Stimulated activated CD8-positive, alpha-beta memory T cell treated with anti-CD3 and anti-CD28 coated beads, Interleukin-12 subunit alpha, Interleukin-12 subunit beta, amount 100 ng/mL, for 24 hours (primary cell): ENCODE measurements around the gene IRX2.

Source experiments
- DNase-seq: peaks from one replicate; pipeline ENCODE4 v3.0.0-alpha.2; 2020; ENCODE audit errors: extremely low read depth

Gene IRX2

GRCh38 chr5:2751592-2752021, at the start of gene IRX2:
Gene IRX2, minus strand, starts transcription at chr5:2751677. Its CDS starts 264 bp downstream, at chr5:2751413.
- no peak for DNase-seq

- DNase-seq: no peak
These were observed 48.6 kb upstream of the IRX2 start for GRCh38 chr5:2800035-2800434.

DNA sequence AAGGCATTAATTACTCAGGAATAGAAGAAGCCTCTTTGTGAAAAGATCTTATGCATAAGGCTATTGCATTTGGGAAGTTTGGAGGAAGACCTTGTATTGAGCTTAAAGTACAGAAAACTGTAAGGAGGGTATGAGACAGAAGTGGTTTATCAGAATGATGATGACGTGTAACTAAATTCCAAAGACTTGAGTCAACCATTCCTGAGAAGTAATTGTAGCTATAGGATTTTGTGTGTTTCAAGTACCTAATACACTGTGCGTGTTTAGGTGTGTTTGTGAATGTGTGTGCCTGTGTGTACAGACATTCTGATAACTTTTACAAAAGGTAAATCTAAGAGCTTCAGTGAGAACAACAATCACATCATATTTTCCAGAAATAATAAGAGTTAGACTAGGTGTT, 46.5 kb upstream of the IRX2 start:
- DNase-seq: no peak

GRCh38 chr5:2797160-2797559, 45.7 kb upstream of the IRX2 start:
- DNase-seq: no peak

DNA sequence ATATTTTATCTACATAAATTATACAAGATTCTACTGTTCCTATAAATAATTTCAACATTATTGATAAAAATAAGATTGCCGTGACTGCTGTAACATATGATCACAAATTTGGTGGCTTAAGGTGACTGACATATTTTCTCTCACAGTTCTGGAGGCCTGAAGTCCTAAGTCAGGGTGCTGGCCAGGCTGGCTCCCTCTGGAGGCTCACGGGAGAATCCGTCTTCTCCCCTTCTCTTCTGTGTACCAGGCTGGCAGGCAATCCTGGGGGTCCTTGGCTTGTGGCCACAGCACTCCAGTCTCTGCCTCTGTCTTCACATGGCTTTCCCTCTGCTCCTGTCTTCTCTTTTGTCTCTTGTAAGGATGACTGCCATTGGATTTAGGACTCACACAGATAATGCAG, 31.7 kb upstream of the IRX2 start:
- DNase-seq: no peak

GRCh38 chr5:2782658-2783057, 31.2 kb upstream of the IRX2 start:
- no peak for DNase-seq

DNA sequence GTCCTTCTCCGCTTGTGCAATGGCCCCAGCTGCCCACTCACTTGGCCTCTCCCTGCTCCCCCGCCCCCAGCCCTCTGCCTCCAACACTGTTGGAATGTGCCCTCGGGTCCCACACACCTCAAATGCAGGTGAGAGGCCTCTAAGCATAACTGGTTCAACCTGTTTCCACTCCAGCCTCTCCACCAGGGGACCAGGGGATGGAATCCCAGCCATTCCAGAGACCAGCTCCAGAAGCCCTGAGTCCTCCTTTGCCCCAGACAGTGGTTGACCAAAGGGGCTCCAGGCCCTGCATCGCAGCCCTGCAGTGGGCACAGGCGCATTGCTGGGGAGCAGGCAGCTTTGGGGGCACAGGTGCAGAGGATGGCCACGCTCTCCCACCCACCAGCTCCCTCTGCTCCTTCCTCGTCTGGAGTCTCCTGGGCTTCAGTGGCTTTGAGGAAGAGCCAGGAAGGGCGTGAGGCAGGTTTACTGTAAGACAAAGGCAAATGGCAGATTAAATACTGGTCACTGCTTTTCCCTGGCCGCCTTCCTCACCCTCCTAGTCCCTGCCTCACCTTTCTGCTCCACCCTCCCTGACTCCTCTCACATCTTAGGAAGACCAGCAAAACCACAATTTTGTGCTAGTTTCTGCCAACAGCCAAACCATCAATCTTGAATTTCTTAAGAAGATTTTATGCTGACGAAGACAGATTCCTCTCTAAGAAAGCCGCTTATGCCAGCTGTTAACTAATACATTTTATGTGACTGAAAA, 29.1 kb upstream of the IRX2 start:
- DNase-seq: no peak

- no peak for DNase-seq
These were observed 28.0 kb upstream of the IRX2 start for GRCh38 chr5:2779459-2779858.

- no peak for DNase-seq
These were observed 25.1 kb upstream of the IRX2 start for GRCh38 chr5:2776337-2777302.

- DNase-seq: no peak
These were observed 21.9 kb upstream of the IRX2 start for GRCh38 chr5:2773327-2773726.

DNA sequence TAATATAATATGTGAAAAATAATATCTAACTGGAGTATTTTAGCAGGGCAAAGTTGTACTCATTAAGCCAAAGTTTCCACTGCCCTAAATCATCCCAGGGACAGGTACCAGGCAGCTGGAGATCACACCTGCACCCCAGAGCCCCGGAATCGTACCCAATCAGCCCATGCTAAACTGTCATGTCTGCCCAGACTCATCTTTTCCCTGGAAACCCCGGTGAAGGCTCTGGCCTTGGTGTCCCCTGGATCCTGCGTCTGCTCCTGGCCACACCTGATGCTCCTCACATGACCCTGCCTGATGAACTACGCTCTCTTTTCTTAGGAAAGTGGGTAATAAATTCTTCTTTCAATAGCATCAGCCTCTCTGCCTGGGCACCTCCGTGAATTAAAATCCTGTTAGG, 15.6 kb upstream of the IRX2 start:
- no peak for DNase-seq

DNA sequence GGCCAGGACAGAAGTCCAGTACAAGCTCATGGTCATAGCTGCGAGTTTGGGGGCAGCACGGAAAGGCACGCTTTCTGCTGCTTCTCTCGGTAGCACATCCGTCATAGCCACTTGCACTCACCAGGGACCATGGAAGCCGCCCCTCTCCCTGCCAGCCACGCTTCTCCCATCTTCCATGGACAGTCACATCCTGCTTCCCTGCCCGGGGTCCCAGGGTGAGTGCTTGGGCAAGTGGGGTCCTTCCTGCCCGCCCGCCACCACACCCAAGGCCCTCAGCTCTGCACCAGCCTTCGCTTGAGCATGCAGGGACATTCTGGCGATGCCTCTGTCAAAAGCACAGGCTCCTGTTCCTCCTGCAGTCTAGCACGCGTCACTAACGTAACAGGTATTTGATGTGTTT, 13.1 kb upstream of the IRX2 start:
- DNase-seq: no peak

DNA sequence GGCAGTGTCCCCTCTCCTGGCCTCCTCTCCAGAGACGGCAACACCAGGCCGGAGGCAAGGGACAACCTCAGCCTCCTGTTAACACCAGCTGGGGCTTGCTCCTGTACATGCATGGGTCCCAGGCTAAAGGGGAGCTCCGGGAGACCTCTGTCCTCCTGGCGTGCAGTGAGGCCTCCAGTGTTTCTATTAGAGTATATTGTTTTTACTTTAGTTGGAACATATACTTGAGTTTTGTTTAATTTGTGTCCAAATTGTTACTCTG, 12.0 kb upstream of the IRX2 start:
- DNase-seq: no peak

- no peak for DNase-seq
These were observed 11.5 kb upstream of the IRX2 start for GRCh38 chr5:2762744-2763532.

- no peak for DNase-seq
These were observed 10.5 kb upstream of the IRX2 start for GRCh38 chr5:2761921-2762488.

- no peak for DNase-seq
These were observed 8.4 kb upstream of the IRX2 start for GRCh38 chr5:2759696-2760461.

GRCh38 chr5:2759091-2759490, 7.6 kb upstream of the IRX2 start:
- DNase-seq: no peak

- no peak for DNase-seq
These were observed 7.2 kb upstream of the IRX2 start for GRCh38 chr5:2758632-2759031.

- no peak for DNase-seq
These were observed 6.3 kb upstream of the IRX2 start for GRCh38 chr5:2757563-2758351.
